PC-3 (cell line): Measurements from ENCODE around the gene C4orf50. TPM values are rescaled to one million over a fixed set of nuclear protein-coding genes. Genes with fewer than 3 reads are reported as not detected.

Source experiments
- ATAC-seq: fragments of 200-7000 bp; cut with Tn5 transposase; 2 replicates; pipeline ENCODE4 v1.9.1; 2020; ENCODE audit warnings: mild to moderate bottlenecking, moderate library complexity
- BruUV-seq: library from RNA; stranded (reverse); fragments of 400-500 nt; replicated peaks from 2 replicates; lab custom pipeline; 2021; lab: Mats Ljungman, UMichigan
- CTCF ChIA-PET: fragments of 300-600 bp; sonication (Branson Sonifier 250); formaldehyde crosslinking; loops from one replicate; lab custom pipeline; 2022; ENCODE audit warnings: antibody characterized with exemption; lab: Charles Lee
- POLR2A ChIA-PET: fragments of 300-600 bp; sonication (Branson Sonifier 250); formaldehyde crosslinking; loops from one replicate; lab custom pipeline; 2022; ENCODE audit warnings: antibody characterized with exemption; ENCODE audit not compliant: unreplicated experiment; lab: Charles Lee
- DNase-seq: peaks from one replicate; pipeline ENCODE4 v3.0.0-alpha.2; 2015
- H2AFZ ChIP-seq: fragments of 300-600 bp; sonication (generic); 2 replicates; pipeline ENCODE4 v1.6.0; 2016; ENCODE audit warnings: antibody characterized with exemption, low read length
- H3F3A ChIP-seq: fragments of 300-600 bp; sonication (generic); one replicate; pipeline ENCODE4 v1.6.0; 2017; ENCODE audit warnings: antibody characterized with exemption, low read length, control low read depth, mild to moderate bottlenecking; ENCODE audit not compliant: unreplicated experiment
- H3K27ac ChIP-seq: fragments of 300-600 bp; sonication (generic); 2 replicates; pipeline ENCODE4 v1.5.1; 2016; ENCODE audit warnings: mild to moderate bottlenecking, low read length
- H3K27me3 ChIP-seq: fragments of 300-600 bp; sonication (generic); 2 replicates; pipeline ENCODE4 v1.6.1; 2016; ENCODE audit warnings: low read length, mixed read lengths
- H3K36me3 ChIP-seq: fragments of 300-600 bp; sonication (generic); 2 replicates; pipeline ENCODE4 v1.6.1; 2016; ENCODE audit warnings: low read depth, mixed run types, low read length, mixed read lengths
- H3K4me1 ChIP-seq: fragments of 300-600 bp; sonication (generic); 2 replicates; pipeline ENCODE4 v1.5.1; 2016; ENCODE audit warnings: low read length; ENCODE audit not compliant: insufficient read depth
- H3K4me2 ChIP-seq: fragments of 300-600 bp; sonication (generic); 2 replicates; pipeline ENCODE4 v1.6.0; 2016; ENCODE audit warnings: low read length
- H3K4me3 ChIP-seq: fragments of 300-600 bp; sonication (generic); 2 replicates; pipeline ENCODE4 v1.5.1; 2016; ENCODE audit warnings: mild to moderate bottlenecking, low read length, mixed read lengths
- H3K79me2 ChIP-seq: fragments of 300-600 bp; sonication (generic); 2 replicates; pipeline ENCODE4 v1.6.1; 2017; ENCODE audit warnings: low read length, mixed read lengths
- H3K9ac ChIP-seq: fragments of 300-600 bp; sonication (generic); 2 replicates; pipeline ENCODE4 v1.6.0; 2016; ENCODE audit warnings: mild to moderate bottlenecking, low read length
- H3K9me2 ChIP-seq: fragments of 300-600 bp; sonication (generic); replicated peaks from 2 replicates; pipeline ENCODE4 v1.6.1; 2016; ENCODE audit warnings: mixed run types, low read length, mixed read lengths
- H3K9me3 ChIP-seq: fragments of 300-600 bp; sonication (generic); 2 replicates; pipeline ENCODE4 v1.6.1; 2016; ENCODE audit warnings: low read length, mixed read lengths
- H4K20me1 ChIP-seq: fragments of 300-600 bp; sonication (generic); 2 replicates; pipeline ENCODE4 v1.6.1; 2016; ENCODE audit warnings: low read length, mixed read lengths
- EZH2 ChIP-seq: fragments of 300-600 bp; sonication (generic); IDR thresholded peaks from one replicate; pipeline ENCODE4 v1.6.1; 2017; ENCODE audit warnings: antibody characterized with exemption, mild to moderate bottlenecking, low read length; ENCODE audit not compliant: unreplicated experiment
- EZH2phosphoT487 ChIP-seq: fragments of 300-600 bp; sonication (generic); IDR thresholded peaks from 2 replicates; pipeline ENCODE4 v1.6.1; 2018; ENCODE audit warnings: mild to moderate bottlenecking, antibody characterized with exemption, low read length, borderline replicate concordance
- intact Hi-C: fragments of 100-400 bp; cut with micrococcal nuclease; formaldehyde crosslinking; loops from 2 replicates; pipeline ENCODE4 v1.9.0; 2023
- total RNA-seq: library from RNA; depleted of rRNA; stranded (reverse); fragments of >200 nt; gene quantifications from 2 replicates; pipeline ENCODE4 v1.2.3, GENCODE V29; 2014
- TF ChIP-seq, protein P1 (sequence below): fragments of 300-600 bp; sonication (generic); conservative IDR thresholded peaks from 2 replicates; pipeline ENCODE4 v1.5.1; 2017; ENCODE audit warnings: antibody characterized with exemption, low read depth, mild to moderate bottlenecking, low read length

Gene C4orf50
- total RNA-seq, 1 experiment from 2014 or later, result not detected

DNA sequence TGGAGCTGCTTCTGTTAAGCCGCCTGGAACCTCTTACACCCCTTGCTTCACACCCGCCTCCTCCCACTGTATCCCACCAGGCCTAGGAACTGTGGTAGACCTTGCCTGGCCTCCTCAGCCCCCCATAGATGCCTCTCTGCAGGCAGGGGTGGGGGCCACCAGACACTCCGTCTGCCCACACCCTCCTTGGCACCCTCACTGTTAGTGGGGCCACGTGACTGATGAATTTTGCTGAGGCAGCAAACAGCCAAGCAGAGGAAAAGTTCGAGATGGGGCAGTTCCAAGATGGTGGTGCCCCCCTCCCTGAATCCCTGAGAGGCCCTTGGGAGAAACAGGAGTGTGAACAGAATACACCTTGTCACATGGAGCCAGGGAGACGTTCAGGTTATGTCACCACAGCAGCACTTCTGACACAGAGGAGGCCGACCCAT lies 41.2 kb upstream of the C4orf50 start:
- Histone ChIP-seq H3K79me2 (no peaks in the 10 kb centered on the region), H3K9me2 (no peaks in the 10 kb centered on the region), H3K9ac (no peak overlapping the region), H3K4me1 (no peaks in the 10 kb centered on the region), H3K27me3 (no peaks in the 10 kb centered on the region), H3K27ac (no peak overlapping the region), H3F3A (no peaks in the 10 kb centered on the region), H4K20me1 (no peaks in the 10 kb centered on the region), H3K4me3 (no peak overlapping the region), H2AFZ (no peak overlapping the region), H3K36me3 (no peaks in the 10 kb centered on the region), H3K4me2 (no peak overlapping the region), H3K9me3 (no peaks in the 10 kb centered on the region)
- CTCF ChIA-PET, result no interaction called here
- POLR2A ChIA-PET, result no interaction called here
- DNase-seq (no peak), ATAC-seq (no peak)
- intact Hi-C loops, result no loop called here
- BruUV-seq, result no TSS peak
- TF ChIP-seq EZH2phosphoT487 (no peak), EZH2 (no peak)
- TF ChIP-seq, protein P1, sequence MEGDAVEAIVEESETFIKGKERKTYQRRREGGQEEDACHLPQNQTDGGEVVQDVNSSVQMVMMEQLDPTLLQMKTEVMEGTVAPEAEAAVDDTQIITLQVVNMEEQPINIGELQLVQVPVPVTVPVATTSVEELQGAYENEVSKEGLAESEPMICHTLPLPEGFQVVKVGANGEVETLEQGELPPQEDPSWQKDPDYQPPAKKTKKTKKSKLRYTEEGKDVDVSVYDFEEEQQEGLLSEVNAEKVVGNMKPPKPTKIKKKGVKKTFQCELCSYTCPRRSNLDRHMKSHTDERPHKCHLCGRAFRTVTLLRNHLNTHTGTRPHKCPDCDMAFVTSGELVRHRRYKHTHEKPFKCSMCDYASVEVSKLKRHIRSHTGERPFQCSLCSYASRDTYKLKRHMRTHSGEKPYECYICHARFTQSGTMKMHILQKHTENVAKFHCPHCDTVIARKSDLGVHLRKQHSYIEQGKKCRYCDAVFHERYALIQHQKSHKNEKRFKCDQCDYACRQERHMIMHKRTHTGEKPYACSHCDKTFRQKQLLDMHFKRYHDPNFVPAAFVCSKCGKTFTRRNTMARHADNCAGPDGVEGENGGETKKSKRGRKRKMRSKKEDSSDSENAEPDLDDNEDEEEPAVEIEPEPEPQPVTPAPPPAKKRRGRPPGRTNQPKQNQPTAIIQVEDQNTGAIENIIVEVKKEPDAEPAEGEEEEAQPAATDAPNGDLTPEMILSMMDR, result no peak

DNA sequence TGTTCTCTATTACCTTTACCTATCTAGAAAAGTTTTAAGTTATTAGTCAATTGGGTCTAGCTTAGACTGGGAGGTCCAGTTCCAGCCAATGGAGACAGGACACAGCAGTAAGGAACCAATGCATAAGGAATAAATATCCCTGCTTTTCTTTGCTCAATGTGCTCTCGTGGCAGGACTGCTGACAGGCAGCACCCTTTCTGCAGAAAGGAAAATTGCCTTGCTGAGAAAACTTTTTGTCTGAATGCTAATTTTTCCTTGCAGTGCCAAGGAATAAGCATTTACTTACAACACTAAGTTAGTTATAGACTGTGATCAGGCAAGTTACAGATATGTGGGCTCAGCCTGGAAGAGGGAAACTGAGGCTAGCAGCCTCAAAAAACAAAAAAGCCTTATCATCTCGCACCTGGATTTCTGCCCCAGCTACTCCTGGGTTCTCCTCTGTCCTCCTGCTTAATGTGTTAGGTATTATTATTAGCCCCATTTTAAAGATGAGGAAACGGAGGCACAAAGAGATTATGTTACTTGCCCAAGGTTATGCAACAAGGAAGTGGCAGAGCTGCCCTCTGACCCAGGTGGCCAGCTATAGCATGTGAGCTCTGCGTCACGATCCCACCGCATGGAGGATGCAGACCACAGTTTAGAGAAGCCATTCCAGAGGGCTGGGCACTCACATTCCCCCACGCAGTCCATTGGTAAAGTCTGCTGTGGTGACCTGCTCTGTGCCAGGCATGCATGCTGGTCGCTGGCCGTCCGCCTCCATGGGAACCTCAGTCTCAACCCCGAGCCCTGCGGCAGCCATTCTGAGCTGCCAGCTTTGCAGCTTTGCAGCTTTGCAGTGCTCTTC lies 40.5 kb upstream of the C4orf50 start:
- DNase-seq (no peak), ATAC-seq (no peak)
- H3K79me2 ChIP-seq, result no peaks in the 10 kb centered on the region
- POLR2A ChIA-PET, result no interaction called here
- H3K27me3 ChIP-seq, result no peaks in the 10 kb centered on the region
- H3F3A ChIP-seq, result no peaks in the 10 kb centered on the region
- intact Hi-C loops, result no loop called here
- H3K36me3 ChIP-seq, result no peaks in the 10 kb centered on the region
- H3K9ac ChIP-seq, result no peak overlapping the region
- H3K4me2 ChIP-seq, result no peak overlapping the region
- no peaks in the 10 kb centered on the region for H3K4me1 ChIP-seq
- H3K9me3 ChIP-seq, result no peaks in the 10 kb centered on the region
- CTCF ChIA-PET, result no interaction called here
- BruUV-seq, result no TSS peak
- no peaks in the 10 kb centered on the region for H4K20me1 ChIP-seq
- TF ChIP-seq, protein P1, result no peak
- TF ChIP-seq EZH2 (no peak), EZH2phosphoT487 (no peak)
- no peak overlapping the region for H3K4me3 ChIP-seq
- H3K9me2 ChIP-seq, result no peaks in the 10 kb centered on the region
- no peak overlapping the region for H3K27ac ChIP-seq
- H2AFZ ChIP-seq, result no peak overlapping the region
